DOHH2 (cell line): Measurements from ENCODE around the gene CA9.

Experiments used
- H3F3A ChIP-seq: fragments of 200-600 bp; sonication (generic), shearing (Covaris generic); 2 replicates; pipeline ENCODE4 v1.6.0; 2016; ENCODE audit warnings: antibody characterized with exemption, mild to moderate bottlenecking; ENCODE audit not compliant: control insufficient read depth, insufficient read depth
- H3K27ac ChIP-seq: fragments of 200-600 bp; sonication (generic); 2 replicates; pipeline ENCODE4 v1.5.1; 2014; ENCODE audit warnings: low read depth, mild to moderate bottlenecking, low read length, moderate library complexity
- H3K27me3 ChIP-seq: fragments of 200-600 bp; sonication (generic); 2 replicates; pipeline ENCODE4 v1.6.1; 2014; ENCODE audit warnings: mild to moderate bottlenecking, low read length, mixed read lengths; ENCODE audit not compliant: control insufficient read depth
- H3K36me3 ChIP-seq: fragments of 200-600 bp; sonication (generic); 2 replicates; pipeline ENCODE4 v1.6.1; 2014; ENCODE audit warnings: mild to moderate bottlenecking, low read length, moderate library complexity, mixed read lengths; ENCODE audit not compliant: control insufficient read depth
- H3K4me1 ChIP-seq: fragments of 200-600 bp; sonication (generic); 2 replicates; pipeline ENCODE4 v1.6.1; 2014; ENCODE audit warnings: mild to moderate bottlenecking, low read length, mixed read lengths; ENCODE audit not compliant: control insufficient read depth
- H3K4me2 ChIP-seq: fragments of 200-600 bp; sonication (generic); 2 replicates; pipeline ENCODE4 v1.6.0; 2014; ENCODE audit warnings: mild to moderate bottlenecking, low read length, moderate library complexity
- H3K4me3 ChIP-seq: fragments of 200-600 bp; sonication (generic); 2 replicates; pipeline ENCODE4 v1.5.1; 2014; ENCODE audit warnings: mild to moderate bottlenecking, low read length, mixed read lengths
- H3K79me2 ChIP-seq: fragments of 200-600 bp; sonication (generic); 2 replicates; pipeline ENCODE4 v1.6.1; 2014; ENCODE audit warnings: mild to moderate bottlenecking, low read length, mixed read lengths; ENCODE audit not compliant: control insufficient read depth
- H3K9me2 ChIP-seq: fragments of 200-600 bp; sonication (generic); replicated peaks from 2 replicates; pipeline ENCODE4 v1.6.1; 2014; ENCODE audit warnings: mild to moderate bottlenecking, low read length, mixed read lengths; ENCODE audit not compliant: control insufficient read depth
- H3K9me3 ChIP-seq: fragments of 200-600 bp; sonication (generic); 2 replicates; pipeline ENCODE4 v1.6.1; 2014; ENCODE audit warnings: antibody characterized with exemption, low read length, mixed read lengths; ENCODE audit not compliant: control insufficient read depth, insufficient read depth
- H4K20me1 ChIP-seq: fragments of 200-600 bp; sonication (generic); 2 replicates; pipeline ENCODE4 v1.6.0; 2014; ENCODE audit warnings: low read depth, mild to moderate bottlenecking, antibody characterized with exemption, low read length, moderate library complexity; ENCODE audit not compliant: control insufficient read depth, insufficient read depth
- CTCF ChIP-seq: fragments of 200-600 bp; sonication (generic); IDR thresholded peaks from one replicate; pipeline ENCODE4 v1.5.1; 2014; ENCODE audit warnings: antibody characterized with exemption, mild to moderate bottlenecking, low read depth, low read length; ENCODE audit not compliant: poor library complexity, severe bottlenecking
- EZH2phosphoT487 ChIP-seq: fragments of 200-600 bp; sonication (generic); IDR thresholded peaks from 2 replicates; pipeline ENCODE4 v1.6.1; 2017; ENCODE audit warnings: borderline replicate concordance, mild to moderate bottlenecking, antibody characterized with exemption, low read length, moderate library complexity, mixed read lengths

Gene CA9

GRCh38 chr9:35697486-35697885, 23.8 kb downstream of the CA9 start:
- H3K4me2 ChIP-seq: no peak overlapping the region
- TF ChIP-seq EZH2phosphoT487 (no peak), CTCF (no peak)
- no peaks in the 10 kb centered on the region for H3K9me3 ChIP-seq
- no peak overlapping the region for H3K27ac ChIP-seq
- 0 out of 2 replicates have a peak, but pooled peaks cover 3% of the 10 kb centered on the region for H3K4me1 ChIP-seq
- H3K36me3 ChIP-seq: peaks cover 66% of the 10 kb centered on the region
- H3K79me2 ChIP-seq: no peaks in the 10 kb centered on the region
- H3F3A ChIP-seq: 0 out of 2 replicates have a peak, but pooled peaks cover 6% of the 10 kb centered on the region
- H3K4me3 ChIP-seq: no peak overlapping the region
- H4K20me1 ChIP-seq: no peaks in the 10 kb centered on the region
- no peaks in the 10 kb centered on the region for H3K9me2 ChIP-seq
- H3K27me3 ChIP-seq: no peaks in the 10 kb centered on the region

- no peak overlapping the region for H3K27ac ChIP-seq
- no peak overlapping the region for H3K4me3 ChIP-seq
- 0 out of 2 replicates have a peak, but pooled peaks cover 3% of the 10 kb centered on the region for H3K4me1 ChIP-seq
- H3K27me3 ChIP-seq: no peaks in the 10 kb centered on the region
- 0 out of 2 replicates have a peak, but pooled peaks cover 5% of the 10 kb centered on the region for H3F3A ChIP-seq
- H3K4me2 ChIP-seq: no peak overlapping the region
- no peaks in the 10 kb centered on the region for H4K20me1 ChIP-seq
- no peaks in the 10 kb centered on the region for H3K79me2 ChIP-seq
- H3K36me3 ChIP-seq: peaks cover 73% of the 10 kb centered on the region
- TF ChIP-seq CTCF: no peak
- TF ChIP-seq EZH2phosphoT487: no peak
- H3K9me3 ChIP-seq: no peaks in the 10 kb centered on the region
- H3K9me2 ChIP-seq: no peaks in the 10 kb centered on the region
Observed at GRCh38 chr9:35698231-35698630, 24.5 kb downstream of the CA9 start.

GRCh38 chr9:35700031-35700430, 26.3 kb downstream of the CA9 start:
- H3K4me3 ChIP-seq: no peak overlapping the region
- H3K4me2 ChIP-seq: no peak overlapping the region
- H3K79me2 ChIP-seq: no peaks in the 10 kb centered on the region
- H3K9me3 ChIP-seq: no peaks in the 10 kb centered on the region
- H4K20me1 ChIP-seq: no peaks in the 10 kb centered on the region
- H3K9me2 ChIP-seq: no peaks in the 10 kb centered on the region
- 0 out of 2 replicates have a peak, but pooled peaks cover 3% of the 10 kb centered on the region for H3K4me1 ChIP-seq
- no peak for TF ChIP-seq EZH2phosphoT487
- no peak for TF ChIP-seq CTCF
- H3K27ac ChIP-seq: no peak overlapping the region
- 0 out of 2 replicates have a peak, but pooled peaks cover 5% of the 10 kb centered on the region for H3F3A ChIP-seq
- peaks cover 91% of the 10 kb centered on the region for H3K36me3 ChIP-seq
- no peaks in the 10 kb centered on the region for H3K27me3 ChIP-seq
